ENCODE data around the gene ZMYND8.

DNA sequence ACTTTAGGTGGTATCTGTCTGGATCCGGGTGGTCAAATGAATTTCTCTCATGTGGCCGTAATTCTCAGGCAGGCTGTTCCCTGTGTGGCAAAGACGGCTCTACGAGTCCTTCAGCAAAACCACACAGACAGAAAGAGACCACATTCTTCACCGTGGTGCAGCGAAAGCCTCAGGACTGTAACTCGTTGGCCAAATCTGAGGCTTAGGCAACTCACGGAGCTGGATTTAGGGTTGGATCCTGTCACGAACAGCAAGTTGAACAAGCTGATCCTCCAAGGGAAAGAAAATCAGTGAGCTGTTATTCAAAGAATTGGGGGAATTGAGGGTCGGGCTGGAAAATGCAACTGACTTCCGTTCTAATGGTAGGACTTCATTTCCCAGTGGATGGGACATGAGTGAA is 167.4 kb downstream of the ZMYND8 start:
- TF ChIP-seq EZH2 (IDR thresholded peaks at IDR 0.05; ENCODE audit: insufficient read depth, poor library complexity, severe bottlenecking) (no peak), EZH2phosphoT487 (IDR thresholded peaks at IDR 0.05; ENCODE audit: insufficient read depth, low read depth) (no peak)

Data from GM23248 (cell line).